DND-41 (cell line): Measurements from ENCODE around the gene PHACTR4.

Experiments
- CTCF ChIP-seq: IDR thresholded peaks from 2 replicates; pipeline ENCODE4 v1.5.1; 2012; ENCODE audit warnings: borderline replicate concordance, low read length, moderate library complexity, mild to moderate bottlenecking; ENCODE audit not compliant: poor library complexity, severe bottlenecking; ENCODE audit errors: extremely low read depth
- EZH2 ChIP-seq: IDR thresholded peaks from 3 replicates; pipeline ENCODE4 v1.6.1; 2012; ENCODE audit warnings: borderline replicate concordance, low read depth, mild to moderate bottlenecking, moderate library complexity, low read length, inconsistent platforms; ENCODE audit not compliant: severe bottlenecking

DNA sequence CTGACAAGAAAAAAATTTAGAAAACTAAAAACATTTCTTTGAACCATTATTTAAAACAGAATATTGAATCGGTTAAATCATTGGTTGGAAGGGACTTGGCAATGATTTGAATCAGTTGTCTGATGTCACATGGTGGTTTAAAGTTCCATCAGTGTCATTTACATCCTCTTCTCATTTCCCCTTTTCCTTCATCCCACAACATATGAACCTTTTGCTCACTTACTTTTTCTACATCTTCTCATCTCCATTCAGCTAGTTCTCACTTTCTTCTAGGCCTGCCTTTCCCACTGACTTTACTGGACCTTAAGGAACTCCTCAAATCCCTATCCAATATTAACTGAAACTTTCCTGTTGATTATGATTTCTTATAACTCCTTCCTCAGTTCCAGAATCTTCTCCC lies 58.5 kb downstream of the PHACTR4 start:
- TF ChIP-seq CTCF (no peak), EZH2 (no peak)
